ENCODE data around the gene VCX3A.
"Not testable (repeated sequence)": the region's sequence is repeated elsewhere in the genome, so short reads cannot be mapped to it uniquely, and the experiment has no call there.

Gene VCX3A

DNA sequence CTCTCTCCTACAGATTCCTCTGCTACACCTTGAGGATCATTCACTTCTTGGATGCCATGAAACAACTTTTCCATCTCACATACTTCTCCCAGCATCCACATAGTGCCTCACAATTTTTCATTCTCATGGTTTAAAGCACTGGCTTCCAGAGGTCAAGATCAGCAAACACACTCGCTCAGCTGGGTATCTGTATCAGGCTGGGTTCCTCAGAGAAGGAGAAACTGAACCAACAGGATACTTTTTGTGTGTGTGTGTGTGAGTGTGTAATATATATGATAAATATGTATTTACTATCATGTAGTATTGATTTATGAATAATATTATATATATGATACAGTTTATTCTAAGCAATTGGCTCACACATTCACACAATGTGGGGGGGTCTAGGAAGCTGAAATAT is at the start of gene VCX3A:
VCX3A (minus strand) TSS at position 101 of the 400 bp plus-strand sequence. CDS start 621 bp downstream, outside the sequence.
- not testable (repeated sequence) for DNase-seq

DNA sequence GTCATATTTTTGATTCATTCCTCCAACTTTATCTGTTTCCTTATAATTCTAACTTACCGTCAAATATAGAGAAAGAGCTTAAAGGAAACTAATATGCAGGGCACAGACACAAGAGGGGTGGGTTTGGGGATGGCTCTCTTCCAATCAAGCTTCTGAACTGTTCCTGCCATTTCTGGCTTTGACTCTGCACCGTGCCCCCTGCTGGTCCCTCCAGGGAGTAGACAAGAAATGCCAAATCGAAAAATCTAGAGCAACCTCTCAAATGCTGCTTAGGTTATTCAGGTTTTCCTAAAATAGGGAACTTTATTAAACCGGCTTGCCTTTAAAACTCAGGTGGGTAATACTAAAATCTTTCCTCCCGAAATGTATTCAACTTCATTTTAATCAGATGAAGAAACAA is 39.8 kb upstream of the VCX3A start:
- no peak for DNase-seq

- no peak for DNase-seq
Measured at GRCh38 chrX:6568031-6568430, 33.1 kb upstream of the VCX3A start.

DNA sequence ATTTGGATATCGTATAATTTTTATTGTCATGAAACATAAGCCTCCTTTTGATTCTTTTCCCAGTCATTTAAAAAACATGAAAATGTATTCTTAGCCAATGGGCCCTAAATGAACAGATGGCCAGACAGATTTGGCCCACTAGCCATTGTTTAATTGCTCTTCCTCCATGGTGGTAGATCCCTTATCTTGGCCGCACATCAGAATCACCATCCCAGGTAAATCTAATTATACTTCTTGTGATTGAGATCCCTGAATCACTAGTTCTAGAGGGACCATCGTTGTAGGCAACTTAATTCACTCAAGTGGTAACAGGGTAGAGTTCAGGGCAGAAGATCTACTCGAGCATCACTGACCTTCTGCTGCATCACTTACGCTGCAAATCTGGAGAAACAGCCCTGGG is 24.1 kb upstream of the VCX3A start:
- DNase-seq = no peak

DNA sequence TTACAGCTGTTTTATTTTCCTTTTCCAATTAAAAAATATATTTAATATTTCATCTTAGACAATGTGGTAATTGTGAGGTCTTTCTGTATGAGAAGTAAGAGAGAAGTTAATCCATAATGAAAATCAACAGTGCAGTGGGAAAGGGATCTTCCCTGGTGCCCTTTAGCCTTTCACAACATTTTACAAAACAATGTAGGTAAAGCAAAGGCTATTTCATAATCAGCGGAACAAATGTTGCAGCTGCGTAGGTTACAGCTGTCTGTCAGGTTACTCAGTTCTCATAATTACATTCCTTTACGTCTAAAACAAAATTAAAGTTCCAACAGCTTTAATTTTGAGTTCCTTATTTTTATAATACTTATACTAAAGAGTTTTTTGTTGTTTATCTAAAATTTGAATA is 22.8 kb upstream of the VCX3A start:
- no peak for DNase-seq

DNA sequence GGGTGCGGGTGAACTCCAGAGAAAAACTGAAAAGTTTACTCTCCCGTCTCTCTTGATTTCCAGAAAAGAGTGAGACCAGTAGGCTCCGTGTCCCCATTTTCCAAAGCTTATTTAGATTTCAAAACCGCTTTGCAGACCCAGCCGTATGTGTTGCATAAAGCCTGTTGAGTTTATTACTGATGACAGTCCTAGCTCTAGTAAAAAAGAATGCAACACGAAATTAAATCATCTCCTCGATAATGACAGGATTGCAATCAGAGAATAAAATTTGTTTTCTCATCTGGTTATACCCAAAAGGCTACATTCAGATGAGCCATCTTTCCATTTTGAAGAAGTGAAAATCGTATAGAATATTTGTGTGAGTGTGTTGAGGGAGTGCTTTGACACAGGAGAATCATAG is 16.1 kb upstream of the VCX3A start:
- no peak for DNase-seq

GRCh38 chrX:6545712-6546111 is 10.8 kb upstream of the VCX3A start:
- DNase-seq = no peak

DNA sequence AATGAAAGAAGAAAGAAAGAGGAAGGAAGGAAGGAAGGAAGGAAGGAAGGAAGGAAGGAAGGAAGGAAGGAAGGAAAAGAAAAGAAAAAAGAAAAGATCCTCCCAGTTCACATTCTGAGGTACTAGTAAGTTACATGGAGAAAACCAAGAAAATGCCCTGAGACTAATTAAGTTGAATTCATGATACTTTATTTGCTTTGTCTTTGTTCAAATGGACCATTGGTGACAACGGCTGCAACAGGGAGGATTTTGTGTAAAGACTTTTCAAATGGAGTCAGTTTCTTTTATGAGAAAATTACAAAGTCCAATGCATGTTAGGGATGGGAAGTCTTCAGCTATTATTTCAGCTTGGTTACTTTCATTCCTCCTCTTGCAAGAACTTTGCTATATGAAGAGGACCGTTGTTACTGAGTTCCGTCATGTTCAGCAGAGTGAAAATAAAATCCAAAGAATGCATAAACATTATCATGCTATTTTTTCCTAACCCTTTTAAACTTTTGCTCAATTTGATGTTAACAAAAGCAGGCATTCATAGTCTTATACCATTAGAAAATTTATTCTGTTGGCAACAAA is 8.3 kb downstream of the VCX3A start:
- no peak for DNase-seq

DNA sequence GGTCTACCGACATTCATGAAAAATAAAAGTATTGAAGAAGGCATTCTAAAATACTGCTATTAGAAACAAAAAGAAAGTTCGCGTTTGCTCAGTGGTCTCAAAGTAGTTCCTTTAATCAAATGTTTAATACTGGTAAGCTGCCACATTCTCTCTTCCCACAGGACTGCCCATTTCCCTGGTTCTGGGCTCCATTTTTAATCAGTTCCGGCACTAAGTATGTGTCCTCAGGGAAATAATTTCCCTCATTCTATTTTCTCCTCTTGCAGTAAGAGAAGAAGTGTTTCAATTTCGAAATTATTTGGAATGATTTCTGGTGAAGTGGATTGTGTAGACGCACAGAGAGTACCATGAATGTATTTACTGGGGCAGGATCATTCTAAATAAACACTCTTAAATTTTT is 17.5 kb downstream of the VCX3A start:
- DNase-seq = no peak

GRCh38 chrX:6506444-6506843 is 28.5 kb downstream of the VCX3A start:
- no peak for DNase-seq

DNA sequence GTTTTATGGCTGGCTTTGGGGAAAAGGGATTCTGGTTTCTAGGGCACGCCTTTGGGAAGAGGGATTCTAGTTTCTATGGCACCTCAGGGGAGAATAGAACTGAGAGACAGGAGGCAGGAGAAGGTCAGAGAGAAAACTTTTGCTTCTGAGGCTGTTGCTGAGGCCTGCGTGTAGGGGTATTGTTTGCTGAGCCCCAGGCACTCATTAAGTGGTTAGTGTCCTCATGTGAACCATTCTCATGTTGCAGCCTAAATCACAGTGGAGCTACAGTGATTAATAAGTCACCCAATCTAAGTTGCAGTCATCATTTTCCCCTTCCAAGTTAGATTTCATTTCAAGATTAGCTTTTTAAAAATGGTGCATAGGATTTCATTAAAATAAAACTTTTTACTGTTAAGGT is 29.0 kb downstream of the VCX3A start:
- DNase-seq = no peak

GRCh38 chrX:6500719-6501118 is 34.2 kb downstream of the VCX3A start:
- no peak for DNase-seq

GRCh38 chrX:6498324-6498723 is 36.6 kb downstream of the VCX3A start:
- DNase-seq = no peak
